ENCODE data around the gene ZNF70. TPM values are rescaled to one million over a fixed set of nuclear protein-coding genes. Genes with fewer than 3 reads are reported as not detected.

ZNF70 gene
- total and polyA plus RNA-seq, 10 of the 15 experiments (the other 5 are each of a cell fraction or from before 2014, with no cell fraction given): 0.15 to 2.3 (median 0.85) TPM

- TF ChIP-seq BCLAF1 (IDR thresholded peaks at IDR 0.05) (no peak), JUNB (IDR thresholded peaks at IDR 0.05) (no peak), MEF2B (IDR thresholded peaks at IDR 0.05; ENCODE audit: partially characterized antibody, poor library complexity, severe bottlenecking) (peak; percentile 7), EP300 (IDR thresholded peaks at IDR 0.05; ENCODE audit: borderline replicate concordance in 1 of 2, control insufficient read depth in 1 of 2, low read depth in 2 of 2, low read length in 2 of 2) (no peak), CREM (IDR thresholded peaks at IDR 0.05; ENCODE audit: low read depth) (no peak), EGR1 (IDR thresholded peaks at IDR 0.05; ENCODE audit: borderline replicate concordance in 1 of 2, low read depth in 2 of 2, low read length in 2 of 2) (peak in 1 of 2 experiments; percentile 17; a peak in 1 of 3 replicates), CHD2 (IDR thresholded peaks at IDR 0.05; ENCODE audit: borderline replicate concordance, low read depth, low read length) (no peak), IKZF2 (IDR thresholded peaks at IDR 0.05) (no peak; a peak in 1 of 4 replicates), NFIC (IDR thresholded peaks at IDR 0.05; ENCODE audit: low read depth, low read length) (no peak), TARDBP (IDR thresholded peaks at IDR 0.05; ENCODE audit: borderline replicate concordance) (no peak), STAT1 (conservative IDR thresholded peaks at IDR 0.05) (no peak), NFXL1 (IDR thresholded peaks at IDR 0.05; ENCODE audit: borderline replicate concordance) (no peak)
Observed at GRCh38 chr22:23751441-23751996, 607 bp upstream of the ZNF70 start (continued).
